H1 (cell line): ENCODE measurements around the gene ATG7.

ENCODE experiments used
- ATF2 ChIP-seq: IDR thresholded peaks from 2 replicates; pipeline ENCODE4 v1.6.1; 2012; ENCODE audit warnings: low read length, inconsistent platforms
- CTCF ChIP-seq, 3 experiments: IDR thresholded peaks; 1 replicate in 2 of 3; 2 replicates in 1 of 3; pipeline versions ENCODE4 v1.5.1 to v1.6.1; 2011; ENCODE audit warnings: low read length in 3 of 3, mild to moderate bottlenecking in 3 of 3, inconsistent platforms in 2 of 3, low read depth in 1 of 3, moderate library complexity in 1 of 3; ENCODE audit not compliant: insufficient read depth in 1 of 3; ENCODE audit errors: control extremely low read depth in 1 of 3
- PHF8 ChIP-seq: fragments of 200-600 bp; sonication (generic); conservative IDR thresholded peaks from 2 replicates; pipeline ENCODE4 v1.7.1; 2012; ENCODE audit warnings: low read depth, mild to moderate bottlenecking, inconsistent platforms, low read length, moderate library complexity

- no peak for TF ChIP-seq CTCF (IDR thresholded peaks at IDR 0.05; ENCODE audit: control extremely low read depth in 1 of 3, insufficient read depth in 1 of 3, low read depth in 1 of 3, low read length in 3 of 3)
- no peak for TF ChIP-seq ATF2
- no peak for TF ChIP-seq PHF8
Observed at GRCh38 chr3:11245827-11246662, 26.2 kb upstream of the ATG7 start.
